ENCODE data around the gene SCMH1. TPM values are rescaled to one million over a fixed set of nuclear protein-coding genes. Genes with fewer than 3 reads are reported as not detected.

SCMH1 gene
- total and polyA plus RNA-seq, 2 of the 4 experiments (the other 2 are of a cell fraction) = 9.0 to 19.4 TPM

GRCh38 chr1:41024953-41025352, 217.2 kb downstream of the SCMH1 start:
- no peak overlapping the region for H3K18ac ChIP-seq (ENCODE audit: low read depth, low read length)
- intact Hi-C loops (cut with micrococcal nuclease) = loop anchor here (5.0 kb wide), 1 partner anchor 407 kb away; no protein-coding TSS in a partner anchor
- H3K9me3 ChIP-seq (ENCODE audit: control insufficient read depth, insufficient read depth, low read length) = no peaks in the 10 kb centered on the region
- no peak overlapping the region for H2AK5ac ChIP-seq (ENCODE audit: low read depth, low read length)
- no peak overlapping the region for H2AK9ac ChIP-seq (replicated peaks; ENCODE audit: low read depth, low read length, poor library complexity)
- ChIA-PET POLR2A (ENCODE audit: unreplicated experiment) (interaction anchor here (0.6 kb wide), 1 partner anchor 90 kb away, joined by 20 read pairs; no protein-coding TSS in a partner anchor), CTCF (interaction anchor here (0.9 kb wide), 1 partner anchor 98 kb away, joined by 3 read pairs; no protein-coding TSS in a partner anchor)
- no peak overlapping the region for H2BK15ac ChIP-seq (ENCODE audit: low read depth, low read length)
- no peaks in the 10 kb centered on the region for H3K27me3 ChIP-seq (ENCODE audit: control insufficient read depth, insufficient read depth, low read length)
- H3K4ac ChIP-seq (ENCODE audit: low read depth, low read length) = no peak overlapping the region
- no peak overlapping the region for H4K91ac ChIP-seq (ENCODE audit: insufficient read depth, low read depth, low read length)
- no peak overlapping the region for H3K23ac ChIP-seq (ENCODE audit: low read depth, low read length)
- dilution Hi-C loops (cut with HindIII; ENCODE audit: low sequenced_read_pairs, unreplicated experiment) = no loop called here
- WGBS, 2 experiments (ENCODE audit: extremely low coverage in 2 of 2, insufficient read length in 1 of 2) = no CpG with 5 or more reads among the region's 2 CpGs
- H2AFZ ChIP-seq (replicated peaks; ENCODE audit: low read length, poor library complexity) = no peak overlapping the region
- no peak overlapping the region for H2BK120ac ChIP-seq (ENCODE audit: low read depth, low read length)
- BruUV-seq (replicated peaks) = no TSS peak
- peaks cover 22% of the 10 kb centered on the region for H3K36me3 ChIP-seq (ENCODE audit: control insufficient read depth, insufficient read depth, low read length)
- H2BK5ac ChIP-seq (ENCODE audit: low read depth, low read length, poor library complexity, severe bottlenecking) = no peak overlapping the region
- H3K4me3 ChIP-seq (ENCODE audit: insufficient read depth, low read depth, low read length) = no peak overlapping the region
- no peaks in the 10 kb centered on the region; a peak in 1 of 4 replicates for H3K79me1 ChIP-seq (ENCODE audit: low read depth in 1 of 2, low read length in 2 of 2)
- ATAC-seq (ENCODE audit: low read depth) = no peak
- H4K8ac ChIP-seq (ENCODE audit: low read depth in 2 of 2, low read length in 2 of 2) = no peak overlapping the region
- TF ChIP-seq ELK1 (IDR thresholded peaks at IDR 0.05; ENCODE audit: borderline replicate concordance, low read depth, low read length) (no peak), BHLHE40 (IDR thresholded peaks at IDR 0.05; ENCODE audit: low read depth, low read length) (no peak), NFE2L2 (IDR thresholded peaks at IDR 0.05; ENCODE audit: low read depth, low read length) (no peak), CHD1 (IDR thresholded peaks at IDR 0.05; ENCODE audit: low read depth, low read length) (no peak), USF2 (IDR thresholded peaks at IDR 0.05; ENCODE audit: low read depth, low read length) (no peak), POLR2A (IDR thresholded peaks at IDR 0.05; ENCODE audit: low read depth, low read length) (no peak; the same call in 1 of the 2 replicates)
- peaks cover 5% of the 10 kb centered on the region for H3K4me1 ChIP-seq (ENCODE audit: control insufficient read depth, insufficient read depth, low read length)
- H3K14ac ChIP-seq (replicated peaks; ENCODE audit: low read depth, low read length) = no peak overlapping the region
- peaks cover 4% of the 10 kb centered on the region; the same call in 1 of the 2 replicates for H4K20me1 ChIP-seq (ENCODE audit: insufficient read depth, low read length)
- H2BK20ac ChIP-seq (ENCODE audit: low read depth, low read length) = no peak overlapping the region
- H3K4me2 ChIP-seq (ENCODE audit: low read depth, low read length) = no peak overlapping the region
- no peak overlapping the region for H3K9ac ChIP-seq (ENCODE audit: low read depth, low read length)
- H3K27ac ChIP-seq (ENCODE audit: insufficient read depth, low read length) = no peak overlapping the region
- in situ Hi-C loops (cut with MboI; ENCODE audit: low sequenced_read_pairs) = loop anchor here (25.0 kb wide), 1 partner anchor 387 kb away; no protein-coding TSS in a partner anchor
- no peak for DNase-seq
- no peak overlapping the region for H4K5ac ChIP-seq (ENCODE audit: low read depth, low read length)
- H3K9me1 ChIP-seq (ENCODE audit: insufficient read depth, low read length) = peaks cover 21% of the 10 kb centered on the region
- no peak overlapping the region for H3K56ac ChIP-seq (ENCODE audit: extremely low read depth, insufficient read depth, low read length)

Measured in IMR-90 (cell line).